H1 (cell line): ENCODE measurements around the gene TNKS2. TPM values are rescaled to one million over a fixed set of nuclear protein-coding genes. Genes with fewer than 3 reads are reported as not detected.

Experiments used
- CHD7 ChIP-seq: fragments of 300-600 bp; sonication (generic); IDR thresholded peaks from 2 replicates; pipeline ENCODE4 v1.7.1; 2012; ENCODE audit warnings: low read length, moderate library complexity, mild to moderate bottlenecking, inconsistent platforms; ENCODE audit not compliant: insufficient replicate concordance
- GABPA ChIP-seq: IDR thresholded peaks from 2 replicates; pipeline ENCODE4 v1.6.1; 2011; ENCODE audit warnings: mild to moderate bottlenecking, low read length, moderate library complexity, borderline replicate concordance; ENCODE audit not compliant: insufficient read depth
- polyA plus RNA-seq, 7 experiments: library from polyadenylated mRNA; depleted of rRNA in 3 of 7; stranded (reverse) in 5 of 7; unstranded in 2 of 7; fragments of >200 nt in 5 of 7; fragments of 200-250 nt in 2 of 7; gene quantifications; 1 replicate in 5 of 7; 2 replicates in 1 of 7; 4 replicates in 1 of 7; pipeline versions ENCODE4 v1.2.1 to v1.2.3, GENCODE V29; 2011 to 2013; ENCODE audit warnings: missing spikeins in 2 of 7, mixed read lengths in 2 of 7
- total RNA-seq: library from RNA; stranded (reverse); fragmentation: NEBNext Ultra II Directional; extraction: Animal tissue kit (Norgen Biotek cat#: 25700); gene quantifications from 2 replicates; pipeline ENCODE4 v1.2.1, GENCODE V29; 2021

TNKS2 gene
- total and polyA plus RNA-seq, 2 of the 8 experiments (the other 6 are each of a cell fraction or from before 2014, with no cell fraction given): 23.3 to 73.6 TPM

DNA sequence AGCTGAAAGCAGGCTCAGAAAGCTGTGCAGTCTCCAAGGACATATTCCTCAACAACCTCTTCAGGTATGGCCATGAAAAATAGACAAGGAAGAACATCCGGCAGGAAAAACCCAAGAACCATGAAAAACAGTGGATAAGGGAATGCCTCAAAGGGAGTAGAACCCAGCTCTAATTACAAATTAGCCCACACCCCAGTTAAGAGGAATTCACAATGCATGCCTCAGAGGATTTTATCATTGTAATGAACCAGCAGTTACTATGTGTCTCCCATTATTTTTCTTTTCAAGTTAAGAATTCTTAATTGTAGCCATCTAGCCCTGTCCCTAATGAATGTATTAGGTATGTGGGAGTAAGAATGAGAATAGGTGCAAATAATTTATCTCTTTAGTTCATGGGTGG lies 19.7 kb upstream of the TNKS2 start (continued):
- TF ChIP-seq CHD7 (no peak), GABPA (no peak)
